ENCODE data around the gene RFT1. TPM values are rescaled to one million over a fixed set of nuclear protein-coding genes. Genes with fewer than 3 reads are reported as not detected.

RFT1 gene
- total RNA-seq, 6 experiments from 2014 or later = 9.3 to 12.4 (median 10.4) TPM

DNA sequence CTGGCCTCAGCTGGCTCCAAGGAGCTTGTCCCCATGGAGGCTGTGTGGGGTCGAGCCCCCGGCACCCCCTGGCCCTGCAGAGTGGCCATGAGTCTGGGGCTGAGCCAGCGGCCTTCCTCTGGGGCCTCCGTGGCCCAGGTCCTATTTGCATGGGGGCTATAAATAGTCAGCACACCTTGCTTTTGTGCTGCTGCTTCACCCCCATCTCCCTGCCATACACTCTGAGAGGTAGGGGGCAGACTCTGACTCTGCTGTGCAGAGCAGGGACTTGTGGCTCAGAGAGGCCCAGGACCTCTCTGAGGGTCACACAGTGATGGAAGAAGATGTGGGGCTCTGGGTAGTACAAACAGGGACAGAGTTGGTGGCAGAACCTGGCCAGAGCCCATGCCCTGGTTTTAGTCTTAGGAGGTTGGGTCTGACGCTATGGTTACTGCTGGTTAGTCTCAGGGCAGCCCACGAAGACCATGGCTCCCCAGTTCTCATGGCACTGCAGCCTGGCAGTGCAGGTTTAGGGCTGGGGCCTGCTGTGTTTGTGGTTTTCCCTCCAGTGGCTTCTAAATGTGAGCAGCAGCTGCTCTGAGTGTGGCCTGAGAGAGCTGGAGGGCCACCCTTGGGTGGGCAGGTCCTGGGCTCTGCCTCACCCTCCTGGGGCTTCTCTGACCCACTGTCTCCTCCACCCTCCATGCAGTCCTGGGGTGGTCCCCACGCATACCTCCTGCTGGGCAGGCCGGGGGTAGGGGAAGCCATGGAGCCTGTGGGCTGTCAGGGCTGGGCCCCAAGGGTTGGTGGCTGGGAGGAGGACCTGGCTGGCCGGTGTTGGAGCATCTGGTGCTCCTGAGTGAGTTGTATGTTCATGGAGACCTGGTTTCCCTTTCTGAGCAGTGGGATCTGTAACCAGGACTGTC is 44.4 kb upstream of the RFT1 start:
- WGBS (ENCODE audit: insufficient coverage, low coverage, low lambda C conversion rate, missing lambda C conversion rate) = 79% methylated on average over 3 of the region's 9 CpGs
- ATAC-seq = no peak

GRCh38 chr3:53173107-53173506 is 42.9 kb upstream of the RFT1 start:
- ATAC-seq (no peak), DNase-seq (no peak)
- Histone ChIP-seq H3K9me3 (no peaks in the 10 kb centered on the region), H3K27me3 (no peaks in the 10 kb centered on the region), H3K4me1 (no peaks in the 10 kb centered on the region), H3K4me3 (no peak overlapping the region), H3K36me3 (peaks cover 0 to 4% (median 0%) of the 10 kb centered on the region in 4 donors), H3K27ac (no peak overlapping the region)
- intact Hi-C loops (cut with DNase I) = no loop called here
- TF ChIP-seq POLR2A (IDR thresholded peaks at IDR 0.05) = no peak
- TF ChIP-seq CTCF (IDR thresholded peaks at IDR 0.05) = no peak
- WGBS (ENCODE audit: insufficient coverage, low coverage, low lambda C conversion rate, missing lambda C conversion rate) = 92% methylated on average over 3 of the region's 5 CpGs

More for the DNA sequence above, 44.4 kb upstream of the RFT1 start:
- intact Hi-C loops (cut with DNase I) = no loop called here
- TF ChIP-seq CTCF (IDR thresholded peaks at IDR 0.05) (no peak), POLR2A (IDR thresholded peaks at IDR 0.05) (no peak)
- no peak for DNase-seq
- Histone ChIP-seq H3K4me3 (no peak overlapping the region), H3K9me3 (no peaks in the 10 kb centered on the region), H3K27ac (no peak overlapping the region), H3K36me3 (peaks cover 0 to 4% (median under 1%) of the 10 kb centered on the region in 4 donors), H3K27me3 (no peaks in the 10 kb centered on the region), H3K4me1 (no peaks in the 10 kb centered on the region)

GRCh38 chr3:53171827-53172505 is 41.7 kb upstream of the RFT1 start:
- no peak overlapping the region for H3K27ac ChIP-seq
- no peaks in the 10 kb centered on the region for H3K9me3 ChIP-seq
- TF ChIP-seq CTCF (IDR thresholded peaks at IDR 0.05) = no peak
- no peak for TF ChIP-seq POLR2A (IDR thresholded peaks at IDR 0.05)
- H3K4me1 ChIP-seq = no peaks in the 10 kb centered on the region
- no peak overlapping the region for H3K4me3 ChIP-seq
- H3K36me3 ChIP-seq = peaks cover 0 to 4% (median 0%) of the 10 kb centered on the region in 4 donors
- no peak for ATAC-seq
- no peak for DNase-seq
- WGBS (ENCODE audit: insufficient coverage, low coverage, low lambda C conversion rate, missing lambda C conversion rate) = 40% methylated on average over 2 of the region's 7 CpGs
- no peaks in the 10 kb centered on the region for H3K27me3 ChIP-seq
- intact Hi-C loops (cut with DNase I) = no loop called here

DNA sequence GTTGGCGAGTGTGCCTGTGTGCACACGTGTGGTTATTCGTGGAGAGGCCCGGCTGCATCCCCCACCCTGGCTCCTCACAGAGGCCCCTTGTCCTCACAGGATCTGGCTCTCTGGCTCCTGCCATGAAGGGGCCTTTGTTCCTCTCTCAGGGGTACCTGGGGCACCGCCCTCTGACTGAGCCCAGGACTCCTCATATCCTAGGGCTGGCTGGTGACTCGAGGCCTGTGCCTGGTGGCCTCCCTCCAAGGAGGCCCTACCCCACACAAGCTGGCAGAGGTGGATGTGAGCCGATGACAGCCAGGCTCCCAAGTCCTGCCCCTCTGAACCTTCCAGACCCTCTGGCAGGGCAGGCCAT is 40.8 kb upstream of the RFT1 start:
- intact Hi-C loops (cut with DNase I) = no loop called here

More for the DNA sequence above, 40.8 kb upstream of the RFT1 start:
- TF ChIP-seq CTCF (IDR thresholded peaks at IDR 0.05) (no peak), POLR2A (IDR thresholded peaks at IDR 0.05) (no peak)
- Histone ChIP-seq H3K4me3 (no peak overlapping the region), H3K4me1 (no peaks in the 10 kb centered on the region), H3K27ac (no peak overlapping the region), H3K36me3 (peaks cover 0 to 4% (median 0%) of the 10 kb centered on the region in 4 donors), H3K27me3 (no peaks in the 10 kb centered on the region), H3K9me3 (no peaks in the 10 kb centered on the region)
- no CpG with 5 or more reads among the region's 7 CpGs for WGBS (ENCODE audit: insufficient coverage, low coverage, low lambda C conversion rate, missing lambda C conversion rate)
- ATAC-seq (no peak), DNase-seq (no peak)
